Myocyte (in vitro differentiated cells): ENCODE measurements around the gene NAGLU. TPM values are rescaled to one million over a fixed set of nuclear protein-coding genes. Genes with fewer than 3 reads are reported as not detected.
A peak's percentile ranks its signal among the peaks of the same experiment; 100 is the strongest.
"Not testable (repeated sequence)": the region's sequence is repeated elsewhere in the genome, so short reads cannot be mapped to it uniquely, and the experiment has no call there.

Source experiments
- DNase-seq: peaks from one replicate; pipeline ENCODE4 v3.0.0-alpha.2; 2012; ENCODE audit warnings: low read depth
- total RNA-seq: library from RNA; depleted of rRNA; stranded (reverse); fragments of >200 nt; gene quantifications from 2 replicates; pipeline ENCODE4 v1.2.3, GENCODE V29; 2014

NAGLU gene
- total RNA-seq, 1 donor from 2014 or later: 98.8 TPM

GRCh38 chr17:42544874-42545283, 8.8 kb downstream of the NAGLU start:
- DNase-seq: no peak

- not testable (repeated sequence) for DNase-seq
Measured at GRCh38 chr17:42545755-42546505, 9.9 kb downstream of the NAGLU start.

- DNase-seq: no peak
Measured at GRCh38 chr17:42547001-42547461, 11.0 kb downstream of the NAGLU start.

DNA sequence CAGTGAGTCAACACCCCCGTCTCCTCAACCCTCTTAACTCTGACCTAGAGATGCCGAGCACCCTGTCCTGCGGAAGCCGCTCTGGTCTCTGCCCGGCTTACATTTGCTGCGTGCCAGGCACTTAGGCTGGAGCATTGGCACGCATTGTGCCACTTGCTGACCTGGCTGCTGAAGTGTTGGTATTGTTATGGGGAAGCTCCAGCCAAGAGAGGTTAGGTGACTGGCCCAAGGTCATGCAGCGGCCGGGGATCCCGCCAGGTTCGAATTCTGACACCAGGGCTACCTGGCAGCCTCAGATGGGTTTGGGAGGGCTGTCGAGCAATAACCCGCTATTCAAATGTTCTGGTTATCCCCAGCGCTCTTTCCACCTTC, 11.6 kb downstream of the NAGLU start:
- no peak for DNase-seq

DNA sequence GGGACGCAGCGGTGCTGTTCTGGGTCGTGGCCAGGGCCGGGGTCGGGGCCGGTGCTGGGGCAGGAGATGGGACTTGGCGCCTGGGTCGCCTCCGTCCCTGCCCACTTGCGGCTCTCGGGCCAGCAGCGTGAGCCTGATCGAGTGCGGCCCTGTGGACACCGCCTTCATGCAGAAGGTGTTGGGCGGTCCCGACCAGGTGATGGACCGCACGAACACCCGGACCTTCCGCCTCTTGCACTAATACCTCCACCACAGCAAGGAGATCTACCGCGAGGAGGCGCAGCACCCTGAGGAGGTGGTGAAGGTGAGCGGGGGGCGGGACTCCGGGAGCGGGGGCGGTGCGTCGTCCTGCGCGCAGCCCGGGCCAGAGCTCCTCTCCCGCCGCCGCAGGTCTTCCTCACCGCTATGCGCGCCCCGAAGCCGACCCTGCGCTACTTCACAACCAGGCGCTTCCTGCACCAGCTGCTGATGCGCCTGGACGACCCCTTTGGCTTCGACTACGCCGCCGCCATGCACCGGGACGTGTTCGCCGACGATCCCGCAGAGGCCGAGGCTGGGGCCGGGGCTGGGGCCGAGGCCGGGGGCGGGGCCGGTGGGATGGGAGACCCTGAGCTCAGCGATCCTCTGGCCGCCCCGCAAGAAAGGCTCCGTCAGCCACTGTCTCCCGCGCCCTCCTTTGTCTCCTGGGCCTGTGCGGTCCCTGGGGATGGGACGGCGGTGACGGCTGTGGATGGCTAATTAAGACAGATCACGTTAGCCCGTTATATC, 12.2 kb downstream of the NAGLU start:
- DNase-seq: no peak

DNA sequence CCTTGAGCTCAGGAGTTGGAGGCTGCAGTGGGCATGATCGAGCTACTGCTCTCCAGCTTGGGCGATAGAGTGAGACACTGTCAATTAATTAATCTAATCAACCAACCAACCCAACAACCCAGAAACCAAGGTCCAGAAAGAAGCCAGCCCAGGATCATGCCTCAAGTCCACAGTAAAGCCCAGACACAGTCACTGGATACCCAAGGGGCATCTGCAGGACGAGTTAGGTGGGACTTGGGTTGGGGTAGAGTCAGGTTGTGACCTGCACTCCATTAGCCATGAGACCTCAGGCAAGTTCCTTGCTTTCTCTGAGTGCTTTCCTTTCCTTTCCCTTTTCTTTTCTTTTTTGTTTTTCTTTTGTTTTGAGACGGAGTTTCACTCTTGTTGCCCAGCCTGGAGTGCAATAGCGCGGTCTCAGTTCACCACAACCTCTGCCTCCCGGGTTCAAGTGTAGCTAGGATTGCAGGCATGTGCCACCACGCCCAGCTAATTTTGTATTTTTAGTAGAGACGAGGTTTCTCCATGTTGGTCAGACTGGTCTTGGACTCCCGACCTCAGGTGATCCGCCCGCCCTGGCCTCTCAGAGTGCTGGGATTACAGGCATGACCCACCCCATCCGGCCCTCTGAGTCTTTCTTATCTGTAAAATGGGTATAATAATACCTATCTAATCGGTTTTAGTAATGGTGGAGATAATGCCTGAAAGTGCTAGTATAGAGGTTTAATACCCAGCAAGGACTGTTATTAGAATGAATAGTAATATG, 13.1 kb downstream of the NAGLU start:
- no peak for DNase-seq

- not testable (repeated sequence) for DNase-seq
Measured at GRCh38 chr17:42552736-42553135, 16.7 kb downstream of the NAGLU start, which contains the start of gene HSD17B1. TSS of gene HSD17B1 (plus strand) at chr17:42552923. CDS start at chr17:42552934, 11 bp downstream.

DNA sequence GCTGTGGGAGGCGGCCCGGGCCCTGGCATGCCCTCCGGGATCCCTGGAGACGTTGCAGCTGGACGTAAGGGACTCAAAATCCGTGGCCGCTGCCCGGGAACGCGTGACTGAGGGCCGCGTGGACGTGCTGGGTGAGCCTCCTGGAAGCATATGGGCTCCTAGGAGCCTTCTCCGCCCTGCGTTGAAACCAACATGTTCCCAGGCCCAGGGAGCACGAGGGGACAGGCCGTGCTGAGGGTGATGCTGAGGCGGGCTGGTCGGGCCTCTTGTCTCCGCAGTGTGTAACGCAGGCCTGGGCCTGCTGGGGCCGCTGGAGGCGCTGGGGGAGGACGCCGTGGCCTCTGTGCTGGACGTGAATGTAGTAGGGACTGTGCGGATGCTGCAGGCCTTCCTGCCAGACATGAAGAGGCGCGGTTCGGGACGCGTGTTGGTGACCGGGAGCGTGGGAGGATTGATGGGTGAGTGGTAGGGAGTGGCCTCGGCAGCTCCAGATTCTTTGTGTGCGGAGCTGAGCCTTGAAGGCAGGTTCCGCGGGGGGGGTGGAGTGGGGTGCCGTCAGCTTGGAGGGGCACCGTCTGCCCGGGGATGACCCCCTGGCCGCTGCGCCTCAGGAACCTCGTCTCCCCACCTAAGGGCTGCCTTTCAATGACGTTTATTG, 17.2 kb downstream of the NAGLU start:
- no peak for DNase-seq

DNA sequence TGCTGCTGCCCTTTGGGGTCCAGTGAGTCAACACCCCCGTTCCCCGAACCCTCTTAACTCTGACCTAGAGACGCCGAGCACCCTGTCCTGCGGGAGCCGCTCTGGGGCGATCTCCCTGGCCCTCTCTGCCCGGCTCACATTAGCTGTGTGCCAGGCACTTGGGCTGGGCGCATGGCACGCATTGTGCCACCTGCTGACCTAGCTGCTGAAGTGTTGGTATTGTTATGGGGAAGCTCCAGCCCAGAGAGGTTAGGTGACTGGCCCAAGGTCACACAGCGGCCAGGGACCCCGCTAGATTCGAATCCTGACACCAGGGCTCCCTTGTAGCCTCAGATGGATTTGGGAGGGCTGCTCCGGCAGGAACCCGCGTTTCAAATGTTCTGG, 17.8 kb downstream of the NAGLU start:
- DNase-seq: peak; percentile 26

- DNase-seq: peak; percentile 83
Measured at GRCh38 chr17:42554250-42555121, 18.4 kb downstream of the NAGLU start.

DNA sequence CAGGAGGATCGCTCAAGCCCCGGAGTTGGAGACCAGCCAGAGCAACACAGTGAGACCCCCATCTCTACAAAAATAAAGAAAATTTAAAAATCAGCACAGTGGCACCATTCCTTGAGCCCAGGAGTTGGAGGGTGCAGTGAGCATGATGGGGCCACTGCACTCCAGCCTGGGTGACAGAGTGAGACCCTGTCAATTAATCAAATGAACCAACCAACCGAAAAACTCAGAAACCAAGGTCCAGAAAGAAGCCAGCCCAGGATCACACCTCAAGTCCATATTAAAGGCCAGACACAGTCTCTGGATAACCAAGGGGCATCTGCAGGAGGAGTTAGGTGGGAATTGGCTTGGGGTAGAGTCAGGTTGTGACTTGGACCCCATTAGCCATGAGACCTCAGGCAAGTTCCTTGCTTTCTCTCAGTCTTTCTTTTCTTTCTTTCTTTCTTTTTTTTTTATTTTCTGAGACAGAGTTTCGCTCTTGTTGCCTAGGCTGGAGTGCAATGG, 19.1 kb downstream of the NAGLU start:
- no peak for DNase-seq

DNA sequence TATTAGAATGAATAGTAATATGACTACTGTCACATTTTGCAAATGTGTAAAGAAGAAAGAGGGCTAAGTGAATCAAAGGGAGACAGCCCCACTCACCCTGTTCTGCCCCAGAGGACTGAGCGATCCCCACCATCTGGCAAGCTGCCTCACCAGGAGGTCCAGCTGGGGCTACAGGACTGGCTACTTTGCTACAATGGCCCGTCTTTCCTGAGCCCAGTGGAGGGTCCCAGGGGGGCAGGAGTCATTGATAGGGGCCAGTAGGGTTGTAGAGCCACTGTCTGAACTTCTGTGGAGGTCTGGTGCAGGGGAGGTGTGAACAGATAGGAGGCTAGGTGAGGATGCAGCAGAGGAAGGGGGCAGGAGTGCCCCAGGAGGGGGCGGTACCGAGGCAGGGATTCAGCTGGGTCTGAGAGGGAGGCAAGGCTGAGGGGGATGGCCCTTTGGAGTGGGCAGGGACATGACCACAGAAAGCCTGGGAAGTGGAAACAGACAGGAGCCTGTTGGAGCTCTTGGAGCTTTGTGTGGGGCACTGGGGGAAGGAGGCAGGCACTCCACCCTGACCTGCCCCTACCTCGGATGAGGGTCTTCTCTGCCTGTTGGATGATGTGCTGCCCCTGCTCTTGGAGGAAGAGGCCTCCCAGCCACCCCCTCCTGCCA, 20.0 kb downstream of the NAGLU start:
- DNase-seq: not testable (repeated sequence)

- no peak for DNase-seq
Measured at GRCh38 chr17:42559075-42559474, 23.0 kb downstream of the NAGLU start.

DNA sequence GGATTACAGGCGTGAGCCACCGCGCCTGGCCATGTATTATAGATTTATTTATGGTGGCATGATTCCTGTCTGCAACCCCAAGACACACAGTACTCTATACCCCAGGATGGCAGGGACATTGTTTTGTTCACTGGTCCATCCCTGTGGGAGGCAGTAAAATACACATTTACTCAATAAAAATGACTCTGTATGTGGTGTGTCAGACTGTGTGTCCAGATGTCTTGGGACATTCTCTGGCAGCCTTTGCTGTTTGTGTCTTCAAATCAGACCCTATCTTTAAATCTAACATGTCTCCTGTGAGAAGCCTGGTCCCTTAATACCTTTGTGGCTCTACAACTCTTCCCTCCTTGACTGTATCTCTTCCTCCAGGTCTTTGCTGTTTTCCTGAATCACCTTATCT, 24.2 kb downstream of the NAGLU start:
- DNase-seq: no peak

DNA sequence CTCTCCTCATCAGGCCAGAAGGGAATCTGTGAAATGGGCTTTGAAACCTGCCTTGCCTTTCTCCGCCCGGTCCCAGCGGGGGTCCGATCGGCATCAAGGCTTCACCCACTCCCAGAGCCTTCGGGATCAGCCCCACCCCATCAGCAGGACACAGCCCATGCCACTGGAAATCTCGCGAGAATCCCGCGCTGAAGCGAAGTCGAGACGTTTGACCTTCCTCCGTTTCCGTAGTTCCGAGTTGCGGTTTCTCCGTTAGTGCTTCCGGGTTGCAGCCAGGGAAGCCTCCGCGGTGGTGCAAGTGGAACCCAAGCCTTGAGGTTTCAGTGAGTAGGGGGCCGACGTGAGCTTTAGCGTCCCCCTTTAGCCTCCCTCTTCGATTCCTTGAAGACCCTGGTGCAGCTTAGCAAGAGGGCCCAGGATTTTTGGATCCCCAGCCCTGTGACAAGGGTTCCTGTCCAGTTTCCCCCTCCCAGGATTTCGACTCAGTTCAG, 25.9 kb downstream of the NAGLU start, which contains the start of gene COASY:
COASY (plus strand) TSS at position 252 of the 491 bp plus-strand sequence. CDS start 475 bp downstream, outside the sequence.
- DNase-seq: peak; percentile 99

DNA sequence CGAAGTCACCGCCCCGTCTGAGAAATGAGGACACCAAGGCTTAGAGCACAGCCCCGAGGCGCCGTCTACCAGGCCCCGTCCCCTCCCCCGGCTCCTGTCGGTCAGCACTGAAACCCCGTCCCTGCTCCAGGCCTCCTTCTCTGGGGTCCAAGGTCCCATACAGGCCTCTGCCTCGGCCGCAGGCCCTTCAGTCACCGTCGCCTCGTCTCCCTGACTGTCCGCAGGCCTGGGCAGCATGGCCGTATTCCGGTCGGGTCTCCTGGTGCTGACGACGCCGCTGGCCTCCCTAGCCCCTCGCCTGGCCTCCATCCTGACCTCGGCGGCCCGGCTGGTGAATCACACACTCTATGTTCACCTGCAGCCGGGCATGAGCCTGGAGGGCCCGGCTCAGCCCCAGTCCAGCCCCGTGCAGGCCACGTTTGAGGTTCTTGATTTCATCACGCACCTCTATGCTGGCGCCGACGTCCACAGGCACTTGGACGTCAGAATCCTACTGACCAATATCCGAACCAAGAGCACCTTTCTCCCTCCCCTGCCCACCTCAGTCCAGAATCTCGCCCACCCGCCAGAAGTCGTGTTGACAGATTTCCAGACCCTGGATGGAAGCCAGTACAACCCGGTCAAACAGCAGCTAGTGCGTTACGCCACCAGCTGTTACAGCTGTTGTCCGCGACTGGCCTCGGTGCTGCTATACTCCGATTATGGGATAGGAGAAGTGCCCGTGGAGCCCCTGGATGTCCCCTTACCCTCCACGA, 26.5 kb downstream of the NAGLU start:
- peak; percentile 23 for DNase-seq

- DNase-seq: no peak
Measured at GRCh38 chr17:42563143-42563509, 27.1 kb downstream of the NAGLU start.

DNA sequence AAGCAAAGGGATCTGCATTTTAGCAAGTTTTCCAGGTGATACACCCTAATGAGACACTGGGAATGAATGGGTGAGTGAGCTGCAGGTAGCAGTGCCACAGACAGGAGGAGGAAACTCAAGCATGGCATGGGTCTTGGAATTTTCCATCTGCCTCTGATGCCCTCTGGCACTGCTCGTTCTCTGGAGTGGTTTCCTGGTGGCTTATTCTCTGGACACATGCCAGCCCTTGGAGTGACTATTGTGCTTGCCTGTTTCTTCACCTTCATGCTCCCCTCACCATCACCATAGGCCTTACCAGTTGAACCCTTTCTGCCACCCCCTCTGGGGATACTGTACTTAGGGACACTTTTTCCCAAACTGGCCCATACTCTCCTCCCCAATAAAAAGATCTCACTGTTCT, 27.5 kb downstream of the NAGLU start:
- peak; percentile 37 for DNase-seq
